GM21528 (cell line): ENCODE measurements around the gene FAR2.
"Not testable (repeated sequence)": the region's sequence is repeated elsewhere in the genome, so short reads cannot be mapped to it uniquely, and the experiment has no call there.

Experiments used
- ATAC-seq: cut with Tn5 transposase; IDR thresholded peaks from one replicate; pipeline ENCODE4 v1.9.1; 2021; ENCODE audit warnings: mild to moderate bottlenecking, moderate library complexity; ENCODE audit not compliant: unreplicated experiment, low FRiP score

FAR2 gene

DNA sequence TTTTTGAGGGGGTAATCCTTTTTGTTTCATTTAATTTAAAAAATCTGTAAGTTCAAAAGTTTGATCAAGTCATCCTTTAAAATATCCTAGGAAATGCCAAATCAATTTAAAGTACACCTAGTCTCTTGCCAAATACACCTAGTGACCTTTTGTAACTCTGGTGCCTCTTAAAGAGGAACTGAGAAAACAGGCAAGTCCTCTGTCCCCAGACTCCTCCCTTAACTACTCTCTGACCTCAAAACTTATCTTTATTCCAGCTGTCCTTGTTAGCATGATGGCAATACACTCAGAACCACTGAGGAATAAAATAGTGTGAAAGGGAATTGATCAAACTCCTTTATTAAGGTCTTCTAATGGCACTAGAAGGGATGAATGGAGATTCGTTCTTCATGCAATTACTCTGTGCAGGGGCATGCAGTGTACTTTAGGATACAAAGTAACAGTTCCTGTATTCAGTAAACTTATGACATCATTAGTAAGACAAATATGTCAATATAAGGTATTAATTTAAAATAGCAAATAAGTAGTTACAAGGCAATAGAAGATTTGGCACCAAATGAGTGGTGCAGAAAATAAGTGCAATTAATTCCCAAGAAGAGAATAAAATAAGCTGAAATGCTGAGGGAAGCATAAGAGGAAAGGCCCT, 3.3 kb downstream of the FAR2 start:
- peak; percentile 82 for ATAC-seq

DNA sequence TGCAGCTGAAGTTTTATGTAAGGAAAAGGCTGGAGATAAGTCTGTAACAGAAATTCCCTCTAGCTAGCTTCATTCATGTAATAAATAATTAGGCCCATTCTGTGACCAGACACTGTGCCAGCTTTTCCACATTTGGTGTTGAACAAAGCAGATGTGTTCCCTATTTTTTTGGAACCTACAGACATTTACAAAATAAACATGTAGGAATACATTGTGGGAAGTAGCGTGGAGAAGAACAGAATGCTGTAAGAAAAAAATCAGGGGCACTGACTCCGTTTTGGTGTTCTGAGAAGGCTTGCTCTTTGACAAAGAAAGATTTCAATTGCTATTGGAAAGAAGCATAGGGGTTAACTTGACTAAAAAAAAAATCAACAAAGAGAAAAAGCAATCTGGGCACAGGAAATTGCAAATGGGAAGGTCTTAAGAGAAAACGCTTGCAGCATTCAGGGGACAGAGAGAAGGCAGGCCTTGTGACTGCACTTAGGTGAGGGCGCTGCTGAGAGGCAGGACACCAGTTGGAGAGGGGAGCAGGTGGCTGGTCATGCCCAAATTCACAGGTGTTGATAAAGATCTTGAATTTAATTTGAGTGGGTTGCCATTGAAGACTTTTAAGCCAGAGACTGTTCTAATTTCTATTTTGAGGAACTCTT, 4.0 kb downstream of the FAR2 start:
- ATAC-seq: no peak

DNA sequence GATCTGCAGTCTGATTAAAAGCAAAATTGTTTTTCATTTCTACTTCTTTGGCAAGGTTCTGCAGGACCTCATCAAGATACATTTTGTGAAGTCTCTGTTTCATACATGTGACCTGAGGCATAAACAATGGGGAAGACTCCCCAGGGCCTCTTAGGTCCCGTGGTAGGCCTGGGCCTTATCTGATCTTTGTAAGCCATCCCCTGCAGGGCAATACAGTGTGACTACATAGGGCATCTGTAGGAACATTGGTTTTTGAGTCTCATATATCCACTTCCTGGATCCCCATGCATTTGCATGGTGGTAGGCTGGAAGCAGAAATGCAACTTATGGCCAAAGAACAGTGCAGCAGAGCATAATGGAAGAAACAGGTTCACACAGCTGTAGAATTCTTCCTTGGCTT, 6.0 kb downstream of the FAR2 start:
- peak; percentile 40 for ATAC-seq

DNA sequence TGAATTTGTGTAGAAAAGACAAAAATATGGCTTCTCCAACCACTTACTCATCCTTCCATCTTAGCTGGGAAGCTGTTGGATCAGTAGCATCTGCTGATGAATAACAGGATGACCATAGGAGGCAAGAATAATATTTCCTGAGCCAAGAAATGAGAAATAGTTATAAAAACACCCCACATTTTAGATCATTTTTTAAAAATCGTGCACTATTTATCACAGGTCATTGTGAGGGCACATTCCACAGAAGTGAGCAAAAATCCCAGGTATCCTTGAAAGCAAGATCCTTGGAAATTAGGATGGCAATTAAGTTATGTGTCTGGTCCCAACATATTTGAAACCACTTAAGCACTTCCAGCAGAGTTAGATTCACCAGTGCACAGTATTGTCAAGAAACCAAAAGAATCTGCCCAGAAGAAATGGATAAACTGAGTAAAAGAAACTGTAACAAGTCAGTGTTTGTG, 8.4 kb downstream of the FAR2 start:
- ATAC-seq: no peak

DNA sequence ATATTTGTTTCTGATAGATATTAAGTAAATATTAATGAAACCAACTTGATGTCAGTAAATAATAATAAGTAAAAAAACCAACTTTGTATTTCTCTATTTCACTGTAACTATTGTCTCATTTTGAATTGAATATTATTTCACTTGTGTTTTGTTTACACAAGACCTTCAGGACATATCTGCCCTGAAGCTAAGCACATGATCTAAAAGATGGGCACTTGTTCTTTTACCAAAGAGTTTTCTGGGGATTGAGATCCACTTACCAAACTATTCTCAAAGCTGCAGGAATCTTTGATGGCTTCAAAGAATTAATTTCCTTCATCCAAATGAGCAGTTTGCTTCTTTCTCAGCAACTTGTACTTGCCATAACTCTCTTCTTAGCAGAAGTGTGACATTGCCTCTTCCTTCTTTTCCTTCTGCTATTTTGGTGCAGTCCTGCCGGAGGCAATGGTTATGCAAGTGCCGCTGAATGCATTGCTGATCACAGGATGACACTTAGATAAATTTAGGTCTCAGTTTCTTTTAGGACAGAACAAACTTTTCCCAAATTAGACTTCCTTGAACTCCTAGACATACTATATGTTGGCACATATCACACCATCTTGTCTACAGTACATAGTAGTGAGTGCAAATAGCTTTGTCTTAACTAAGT, 9.2 kb downstream of the FAR2 start:
- ATAC-seq: no peak

DNA sequence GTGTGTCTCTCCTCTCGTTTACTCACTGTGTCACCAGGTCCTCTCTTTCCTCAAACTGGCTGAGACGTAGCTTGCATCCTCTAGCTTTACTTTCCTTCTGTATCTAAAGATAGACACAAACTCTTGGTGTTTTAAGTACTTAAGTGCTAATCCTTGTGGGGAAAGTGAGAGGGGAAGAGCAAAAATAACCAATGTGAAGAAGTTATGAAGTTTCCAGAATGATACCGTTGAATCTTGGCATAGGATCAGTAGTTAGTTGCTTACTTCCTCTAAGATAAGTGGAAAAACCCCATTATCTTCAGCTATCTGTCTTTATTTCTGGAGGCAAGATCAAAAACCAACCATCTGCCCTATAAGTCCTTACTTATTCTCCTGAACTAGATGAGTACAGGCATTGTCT, 10.6 kb downstream of the FAR2 start:
- ATAC-seq: no peak

DNA sequence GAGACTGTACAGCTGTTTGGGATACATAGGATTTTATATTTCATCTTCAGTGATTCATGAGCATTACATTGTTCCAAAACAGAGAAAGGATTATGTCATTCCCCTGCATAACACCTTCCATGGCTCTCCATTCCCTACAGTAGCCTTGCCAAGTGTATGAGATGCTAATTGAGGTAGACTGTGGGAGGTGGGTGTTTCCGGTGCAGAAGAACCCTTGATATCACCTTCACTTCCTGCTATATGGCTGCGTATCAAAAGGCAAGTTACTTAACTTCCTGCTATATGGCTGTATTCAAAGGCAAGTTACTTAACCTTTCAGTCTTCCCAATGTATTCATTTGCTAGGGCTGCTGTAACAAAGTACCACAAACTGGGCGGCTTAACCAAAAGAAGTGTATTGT, 11.2 kb downstream of the FAR2 start:
- no peak for ATAC-seq

DNA sequence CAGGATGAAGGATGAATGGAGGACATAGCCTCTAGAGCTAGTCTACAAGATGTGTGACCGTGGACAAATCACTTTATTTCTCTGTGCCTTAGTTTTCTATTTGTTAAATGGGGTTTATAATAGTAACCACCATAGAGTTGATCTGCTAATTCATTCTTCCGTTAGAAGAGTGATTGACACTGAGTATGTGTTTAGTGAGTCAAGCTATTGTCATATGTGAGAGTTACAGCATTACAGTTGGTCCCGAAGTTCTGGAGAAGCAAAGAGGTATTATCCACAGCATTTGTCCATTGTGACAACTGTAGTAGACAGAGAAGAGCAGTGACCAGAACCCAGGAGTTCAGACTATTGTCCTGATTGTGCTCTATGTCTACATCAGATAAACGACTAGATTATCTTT, 14.1 kb downstream of the FAR2 start:
- no peak for ATAC-seq

DNA sequence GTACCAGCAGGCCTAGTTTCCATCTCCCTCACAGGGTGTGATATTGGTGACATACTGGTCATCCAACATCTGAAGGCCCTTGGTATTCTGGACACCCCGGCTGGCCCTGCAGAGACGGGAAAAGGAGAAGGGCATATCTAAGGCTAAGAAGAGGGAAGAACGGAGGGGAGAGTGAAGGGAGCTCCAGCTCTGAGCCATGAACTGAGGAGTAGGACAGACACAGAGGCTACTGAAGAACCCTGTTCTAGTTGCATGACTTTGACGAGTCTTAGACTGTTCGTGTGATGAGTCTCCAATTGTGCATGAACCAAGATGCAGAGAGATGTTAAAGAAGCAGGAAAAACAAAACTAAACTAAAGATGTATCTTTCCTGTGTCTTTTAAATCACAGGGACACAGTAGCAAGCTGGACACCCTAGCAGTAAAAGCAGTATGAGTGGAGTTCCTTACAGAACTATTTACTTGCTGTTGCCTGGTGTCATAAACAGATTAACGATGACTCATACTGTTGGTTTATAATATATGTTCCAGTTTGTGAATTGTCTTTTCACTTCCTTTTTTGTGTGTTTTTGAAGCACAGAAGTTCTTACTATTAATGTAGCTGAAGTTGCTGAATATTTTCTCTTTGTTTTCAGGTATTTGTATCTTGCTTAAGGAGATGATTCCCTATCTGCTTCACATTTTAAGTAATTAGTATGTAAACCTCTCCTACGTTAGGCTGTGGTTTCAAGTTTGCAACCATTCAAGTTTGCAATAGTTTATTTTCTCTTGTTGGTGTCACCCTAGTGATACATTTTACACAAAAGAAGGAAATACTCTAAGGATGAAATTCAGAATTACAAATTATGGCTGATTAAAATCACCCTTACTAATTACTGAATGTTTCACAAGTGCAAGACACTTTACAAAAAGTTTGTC, 15.7 kb downstream of the FAR2 start:
- ATAC-seq: peak; percentile 99

DNA sequence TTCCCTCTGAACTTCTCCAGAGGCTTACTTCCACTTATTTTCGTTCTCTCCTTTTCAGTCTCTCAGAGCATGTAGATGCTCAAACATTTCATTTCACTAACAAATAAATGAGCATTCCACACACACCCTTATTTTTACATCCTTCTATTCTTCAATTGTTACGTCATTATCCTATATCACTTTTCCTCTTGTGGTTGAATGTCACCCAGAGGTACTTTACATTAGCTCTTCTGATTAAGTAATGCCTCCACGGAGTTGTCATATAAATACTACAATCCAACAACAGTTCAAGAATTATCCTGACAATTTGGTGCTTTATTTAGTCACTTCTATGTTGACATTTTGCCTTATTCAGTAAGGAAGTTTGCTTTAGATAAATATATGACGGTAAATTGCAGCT, 18.4 kb downstream of the FAR2 start:
- ATAC-seq: no peak

DNA sequence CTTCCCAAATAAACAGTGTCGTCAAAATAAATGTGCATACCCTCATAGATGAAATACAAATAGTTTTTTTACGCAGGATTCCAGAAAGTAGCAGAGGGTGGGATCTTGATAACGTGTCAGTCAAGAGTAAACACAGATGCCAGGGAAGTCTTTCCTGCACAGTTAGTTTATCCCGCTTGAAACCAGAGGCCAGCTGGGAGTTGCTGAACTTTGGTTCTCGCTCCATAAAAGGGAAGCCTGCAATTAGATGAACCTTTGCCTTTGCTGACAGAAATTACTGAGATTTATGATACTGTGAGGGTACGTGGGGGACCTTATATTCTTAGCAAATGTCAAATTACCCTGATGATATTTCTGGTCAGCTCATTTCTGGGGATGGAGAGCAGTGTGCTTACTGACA, 18.9 kb downstream of the FAR2 start:
- no peak for ATAC-seq

DNA sequence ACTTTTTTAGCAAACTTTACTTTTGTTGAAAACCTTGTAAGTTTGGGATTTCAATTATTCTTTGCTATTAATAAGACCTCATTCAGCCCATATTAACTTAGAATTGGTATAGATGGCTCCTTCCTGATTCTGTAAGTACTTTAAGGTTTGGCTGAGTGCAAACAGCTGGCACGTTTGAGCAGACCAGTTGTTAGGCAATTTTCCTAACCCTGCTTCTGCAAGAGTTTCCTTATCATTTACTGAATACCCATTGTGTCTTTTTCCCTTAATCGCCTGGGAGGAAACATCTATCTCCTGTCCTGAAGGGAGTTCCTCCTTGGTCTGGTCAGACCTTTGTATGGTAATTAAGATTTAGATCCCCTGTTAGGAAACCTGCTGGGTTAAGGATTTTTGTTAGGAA, 20.9 kb downstream of the FAR2 start:
- not testable (repeated sequence) for ATAC-seq

DNA sequence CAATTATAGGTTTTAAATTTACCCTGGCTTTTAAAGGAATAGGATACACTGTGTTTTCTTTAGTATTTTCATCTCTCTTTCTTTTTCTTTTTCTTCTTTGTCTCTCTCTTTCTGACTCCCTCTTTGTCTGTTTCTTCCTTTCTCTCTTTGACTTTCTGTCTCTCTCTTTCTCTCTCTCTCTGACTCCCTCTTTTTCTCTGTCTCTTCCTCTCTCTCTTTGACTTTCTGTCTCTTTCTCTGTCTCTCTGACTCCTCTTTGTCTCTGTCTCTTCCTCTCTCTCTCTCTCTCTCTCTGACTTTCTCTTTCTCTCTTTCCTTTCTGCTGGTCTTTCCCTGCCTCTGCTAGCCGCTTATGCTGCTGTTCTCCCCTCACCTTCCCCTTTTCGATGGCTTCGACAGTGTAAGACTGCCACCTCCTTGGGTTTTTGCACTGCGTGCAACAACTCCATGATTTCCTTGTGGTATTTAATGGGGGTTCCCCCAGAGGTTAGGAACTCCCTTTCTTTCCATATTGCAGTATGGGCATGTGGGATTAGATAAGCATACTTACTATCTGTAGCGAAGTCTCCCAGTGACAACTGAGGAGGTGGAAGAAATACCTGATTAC, 21.5 kb downstream of the FAR2 start:
- not testable (repeated sequence) for ATAC-seq

DNA sequence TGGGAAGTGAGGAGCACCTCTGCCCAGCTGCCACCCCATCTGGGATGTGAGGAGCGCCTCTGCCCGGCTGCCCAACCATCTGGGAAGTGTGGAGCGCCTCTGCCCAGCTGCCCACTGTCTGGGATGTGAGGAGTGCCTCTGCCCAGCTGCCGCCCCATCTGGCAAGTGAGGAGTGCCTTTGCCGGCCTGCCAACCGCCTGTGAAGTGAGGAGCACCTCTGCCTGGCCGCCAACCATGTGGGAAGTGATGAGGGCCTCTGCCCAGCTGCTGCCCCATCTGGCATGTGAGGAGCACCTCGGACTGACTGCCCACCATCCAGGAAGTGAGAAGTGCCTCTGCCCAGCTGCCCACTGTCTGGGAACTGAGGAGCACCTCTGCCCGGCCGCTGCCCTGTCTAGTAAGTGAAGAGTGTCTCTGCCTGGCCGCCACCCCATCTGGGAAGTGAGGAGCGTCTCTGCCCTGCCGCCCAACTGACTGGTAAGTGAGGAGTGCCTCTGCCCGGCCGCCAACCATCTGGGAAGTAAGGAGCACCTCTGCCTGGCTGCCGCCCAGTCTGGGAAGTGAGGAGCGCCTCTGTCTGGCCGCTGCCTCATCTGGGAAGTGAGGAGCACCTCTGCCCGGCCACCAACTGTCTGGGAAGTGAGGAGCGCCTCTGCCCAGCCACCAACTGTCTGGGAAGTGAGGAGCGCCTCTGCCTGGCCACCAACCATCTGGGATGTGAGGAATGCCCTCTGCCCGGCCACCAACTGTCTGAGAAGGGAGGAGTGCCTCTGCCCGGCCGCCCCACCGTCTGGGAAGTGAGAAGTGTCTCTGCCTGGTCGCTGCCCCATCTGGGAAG, 22.6 kb downstream of the FAR2 start:
- no peak for ATAC-seq

DNA sequence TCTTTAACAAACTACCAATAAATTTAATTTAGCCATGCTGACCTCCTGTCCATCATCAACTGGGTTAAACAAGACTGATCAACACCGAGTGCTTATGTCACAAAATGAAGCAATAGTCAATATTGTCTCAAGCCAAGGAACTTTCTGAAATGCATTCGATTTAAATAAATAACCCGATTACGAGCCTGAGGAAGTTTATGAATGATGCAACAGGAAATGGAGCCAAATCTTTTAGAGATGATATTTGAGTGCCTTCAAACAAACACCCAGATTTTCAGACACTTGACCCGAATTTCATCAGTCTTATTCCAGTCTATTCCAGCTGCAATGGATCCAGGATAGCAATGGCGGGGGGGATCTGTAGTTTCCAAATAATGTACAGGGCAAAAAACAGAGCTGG, 27.9 kb downstream of the FAR2 start:
- no peak for ATAC-seq

DNA sequence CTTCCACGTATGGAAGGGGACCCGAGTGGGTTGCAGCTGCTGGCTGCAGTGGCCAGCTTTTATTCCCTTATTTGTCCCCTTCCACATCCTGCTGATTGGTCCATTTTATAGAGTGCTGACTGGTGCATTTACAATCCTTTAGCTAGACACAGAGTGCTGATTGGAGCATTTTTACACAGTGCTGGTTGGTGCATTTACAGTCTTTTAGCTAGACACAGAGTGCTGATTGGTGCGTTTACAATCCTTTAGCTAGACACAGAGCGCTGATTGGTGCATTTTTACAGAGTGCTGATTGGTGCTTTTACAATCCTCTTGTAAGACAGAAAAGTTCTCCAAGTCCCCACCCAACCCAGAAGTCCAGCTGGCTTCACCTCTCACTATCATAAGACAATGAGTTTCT, 33.2 kb downstream of the FAR2 start:
- ATAC-seq: not testable (repeated sequence)

DNA sequence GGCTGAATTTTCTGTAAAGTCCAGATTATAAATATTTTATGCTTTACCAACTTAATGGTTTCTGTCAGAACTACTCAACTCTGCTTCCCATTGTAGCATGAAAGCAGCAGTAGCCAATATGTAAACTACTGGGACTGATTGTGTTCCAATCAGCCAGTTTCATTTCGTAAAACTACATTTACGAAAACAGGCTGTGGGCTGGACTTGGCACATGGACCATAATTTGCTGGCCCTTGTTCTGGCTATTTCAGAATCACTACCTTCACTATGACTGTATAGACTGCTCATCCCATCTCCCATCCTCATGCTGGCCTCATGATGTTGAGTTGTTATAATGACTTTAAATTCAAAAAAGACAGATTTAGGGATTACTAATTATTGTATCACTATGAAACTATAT, 38.7 kb downstream of the FAR2 start:
- no peak for ATAC-seq

DNA sequence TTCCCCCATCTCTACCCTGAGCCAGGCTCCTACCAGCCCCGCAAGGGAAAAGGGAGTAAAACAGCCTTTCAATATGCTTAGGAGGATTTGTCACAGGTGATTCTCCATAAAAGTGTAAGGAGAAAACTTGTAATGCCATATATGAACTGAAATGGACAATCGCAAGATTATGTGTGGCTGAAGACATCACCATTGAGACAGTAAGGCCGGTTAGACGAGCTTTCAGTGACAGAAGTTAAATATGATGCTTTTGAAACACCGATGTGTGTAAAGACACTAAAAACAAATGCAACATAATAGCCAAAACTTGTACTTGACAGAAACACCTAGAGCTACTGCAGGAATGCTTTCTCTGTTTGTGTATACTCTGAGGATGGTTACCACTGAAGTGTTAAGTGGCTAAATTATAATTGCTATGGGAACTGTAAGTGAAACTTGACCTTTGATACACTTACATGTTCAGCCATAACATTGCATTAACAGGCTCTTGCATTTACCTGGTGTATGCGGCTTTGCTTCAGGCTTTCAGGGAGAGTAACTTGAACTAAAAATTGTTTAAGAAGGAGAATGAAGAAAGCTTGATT, 42.3 kb downstream of the FAR2 start:
- ATAC-seq: no peak

DNA sequence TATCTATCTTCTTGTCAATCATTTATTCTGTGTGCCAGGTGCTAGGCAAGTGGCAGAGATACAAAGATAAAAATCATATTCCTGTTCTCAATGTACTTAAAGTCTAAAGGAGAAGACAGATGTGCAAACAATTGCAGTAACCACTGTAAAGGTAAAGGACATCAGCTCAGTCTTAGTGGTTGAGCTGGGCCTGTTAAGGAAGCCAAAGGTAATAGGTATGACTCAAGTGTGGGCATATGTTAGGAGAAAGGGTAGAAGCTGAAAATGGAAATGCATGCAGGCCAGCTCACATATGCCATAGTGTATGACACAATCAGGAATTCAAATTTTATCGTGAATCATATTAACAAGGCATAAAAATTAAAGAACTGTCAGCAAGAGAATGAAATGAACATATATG, 49.8 kb downstream of the FAR2 start:
- ATAC-seq: no peak
